HG03342 (cell line): ENCODE data around the gene LHFPL6.

Experiments used
- ATAC-seq: cut with Tn5 transposase; IDR thresholded peaks from one replicate; pipeline ENCODE4 v1.9.1; 2021; ENCODE audit warnings: mild to moderate bottlenecking, moderate library complexity; ENCODE audit not compliant: unreplicated experiment

Gene LHFPL6

DNA sequence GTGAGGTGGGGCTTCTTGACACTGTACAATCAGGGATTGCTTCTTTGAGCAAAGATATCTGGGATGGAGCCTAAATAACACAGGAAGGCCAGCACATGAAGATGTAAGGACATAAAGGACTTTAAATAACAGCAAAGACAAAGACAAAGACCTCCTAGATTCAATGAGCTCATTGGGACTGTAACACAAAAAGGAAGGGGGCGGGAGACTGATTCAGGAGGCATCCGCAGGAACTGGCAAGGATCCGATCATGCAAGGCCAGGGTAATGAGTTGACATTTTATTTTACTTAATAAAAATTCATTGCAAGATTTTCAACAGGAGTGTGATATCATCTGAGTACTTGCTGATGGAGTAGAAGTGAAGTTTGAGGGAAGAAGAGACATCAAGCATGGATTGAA is 121.5 kb downstream of the LHFPL6 start:
- ATAC-seq, result no peak

DNA sequence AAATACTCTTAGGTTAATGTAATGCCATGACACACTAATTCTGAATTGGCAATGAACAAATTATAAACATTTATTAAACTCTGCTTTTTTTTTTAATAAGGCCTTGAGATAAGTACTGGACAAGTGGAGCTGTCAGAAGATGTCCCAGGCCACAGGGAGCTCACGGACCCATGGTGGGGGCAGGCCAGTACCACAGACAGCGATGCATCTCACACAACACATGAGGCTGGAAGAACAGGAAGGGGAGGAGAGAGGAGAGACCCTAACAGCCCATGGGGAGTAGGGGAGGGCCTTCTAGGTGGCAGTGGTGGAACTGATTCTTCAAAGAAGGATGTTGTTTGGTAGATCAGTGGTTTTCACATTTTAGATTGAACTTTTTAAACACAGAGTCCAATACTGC is 128.4 kb downstream of the LHFPL6 start:
- ATAC-seq, result no peak

DNA sequence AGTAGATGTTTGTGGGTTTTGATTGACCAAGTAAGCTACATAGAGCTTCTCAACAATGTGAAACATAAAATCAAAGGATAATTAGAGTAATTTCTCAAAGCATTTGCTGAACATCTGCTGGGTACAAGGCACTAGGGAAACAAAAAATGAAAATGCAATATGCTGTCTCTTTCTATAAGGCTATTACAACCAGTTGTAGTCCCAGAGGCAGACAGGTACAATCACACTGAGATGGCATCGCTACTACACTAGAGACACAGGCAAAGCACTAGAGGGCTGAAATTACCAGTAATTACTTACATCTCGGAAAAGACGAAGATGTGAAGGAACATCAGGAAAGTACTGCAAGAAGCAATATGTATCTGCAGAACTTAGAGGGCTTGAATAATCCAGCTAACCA is 133.3 kb downstream of the LHFPL6 start:
- ATAC-seq, result no peak

DNA sequence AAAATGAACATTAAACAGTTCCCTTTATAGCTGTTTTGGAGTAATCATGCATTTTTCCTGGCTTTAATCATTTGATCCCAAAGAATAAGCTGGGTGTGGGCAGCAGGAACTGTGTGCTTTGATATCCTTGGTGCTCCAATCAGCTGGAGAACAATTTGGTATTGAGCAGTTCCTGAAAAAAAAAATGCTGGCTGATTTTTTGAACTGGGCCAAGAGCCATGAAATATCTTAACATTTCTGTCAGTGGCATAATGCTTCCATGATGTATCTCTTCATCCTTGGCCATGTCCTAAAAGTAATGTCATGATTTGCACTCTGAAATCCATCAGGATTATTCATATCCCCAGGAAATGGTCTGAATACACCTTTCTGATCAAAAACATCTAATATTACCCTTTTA is 134.7 kb downstream of the LHFPL6 start:
- ATAC-seq, result no peak

DNA sequence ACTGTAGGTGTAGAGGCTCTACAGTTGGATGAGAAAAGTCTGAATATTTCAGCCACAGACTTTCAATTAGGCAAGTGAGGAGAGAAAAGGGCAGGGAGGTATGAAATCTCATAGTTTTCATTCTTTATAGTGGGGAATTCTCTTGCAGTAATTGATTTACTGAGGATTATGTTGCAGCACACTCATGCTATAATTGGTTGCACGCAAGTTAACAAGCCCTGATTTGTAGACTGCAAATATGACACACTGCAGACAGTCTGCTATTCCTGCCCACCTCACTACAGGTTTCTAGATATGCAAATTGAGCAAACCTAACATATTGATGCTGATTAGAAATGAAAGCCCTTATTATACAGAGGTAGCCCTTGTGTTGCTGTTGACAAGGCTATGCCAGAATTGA is 139.4 kb downstream of the LHFPL6 start:
- no peak for ATAC-seq

DNA sequence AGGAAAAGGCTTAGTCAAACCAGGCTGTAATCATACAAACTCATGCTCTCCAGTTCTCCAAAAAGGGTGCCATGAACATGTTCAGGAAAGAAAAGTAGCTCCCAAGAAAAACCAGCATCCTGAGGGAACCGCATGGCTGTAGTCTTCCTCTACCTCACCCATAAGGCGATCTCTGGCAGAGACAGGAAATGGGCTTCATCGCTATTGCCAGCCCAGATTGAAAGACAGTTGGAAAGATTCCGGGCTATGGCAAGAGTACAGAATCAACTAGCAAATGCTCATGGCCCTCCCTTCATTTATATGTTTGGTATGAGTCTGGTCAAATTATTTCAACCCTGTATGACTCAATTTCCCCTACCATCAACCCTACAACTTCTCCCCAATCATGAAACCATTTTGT is 140.1 kb downstream of the LHFPL6 start:
- no peak for ATAC-seq

DNA sequence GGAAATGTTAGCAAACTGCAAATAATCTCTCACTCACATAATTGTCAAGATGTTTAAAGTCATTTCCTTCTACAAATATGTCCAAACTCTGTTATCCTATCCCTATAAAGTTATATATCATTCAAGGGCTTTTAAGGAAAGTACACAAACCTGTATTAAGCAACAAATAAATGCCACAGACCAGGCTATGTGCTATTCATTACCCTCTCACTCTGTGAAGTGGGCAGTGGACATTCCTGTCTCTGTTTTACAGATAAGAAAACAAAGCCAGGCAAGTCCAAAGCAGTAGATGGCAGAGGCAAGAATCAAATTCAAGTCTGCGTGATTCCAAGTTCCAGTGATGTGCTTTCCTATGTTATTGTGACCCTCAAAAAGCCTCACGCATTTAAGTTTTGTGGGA is 140.6 kb downstream of the LHFPL6 start:
- no peak for ATAC-seq

DNA sequence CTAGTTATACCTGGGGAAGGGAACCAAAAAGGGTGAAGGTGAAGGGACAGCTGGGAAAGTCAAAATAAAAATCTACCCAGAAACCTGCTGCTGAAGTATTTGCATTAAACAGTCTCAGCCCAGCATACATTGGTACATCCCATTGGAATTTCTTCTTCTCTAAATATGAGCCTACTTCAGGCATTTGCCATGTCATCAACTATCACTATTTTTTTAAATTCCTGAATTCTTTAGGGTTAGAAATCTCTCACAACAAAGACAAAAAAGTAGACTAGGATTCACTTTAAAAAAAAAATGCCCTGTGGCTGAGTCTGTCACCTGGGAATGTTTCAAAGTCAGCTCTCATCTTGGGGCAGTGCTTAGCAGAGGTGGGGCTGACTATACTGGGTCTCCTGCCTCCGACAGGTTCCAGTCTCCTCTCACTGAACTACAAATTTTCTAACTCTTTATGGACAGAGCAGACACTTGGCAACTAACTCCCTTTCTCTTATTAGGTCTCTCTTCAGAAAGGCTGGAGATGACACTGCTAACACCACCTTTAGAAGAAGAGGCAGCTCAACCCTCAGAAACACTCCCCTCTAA is 141.2 kb downstream of the LHFPL6 start:
- no peak for ATAC-seq

DNA sequence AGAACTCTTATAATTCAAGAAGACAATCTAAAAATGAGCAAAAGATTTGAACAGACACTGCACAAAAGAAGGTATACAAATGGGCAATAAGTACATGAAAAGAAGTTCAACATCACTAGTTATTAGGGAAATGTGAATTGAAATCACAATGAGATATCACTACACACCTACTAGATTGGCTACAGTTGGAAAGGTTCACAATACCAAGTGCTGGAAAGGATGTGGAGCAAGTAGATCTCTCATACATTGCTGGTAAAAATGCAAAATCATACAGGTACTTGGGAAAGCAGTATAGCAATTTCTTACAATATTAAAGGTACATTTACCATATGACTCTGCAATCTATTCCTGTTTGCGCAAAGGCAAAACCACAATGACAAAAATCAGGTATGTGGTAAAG is 145.7 kb downstream of the LHFPL6 start:
- ATAC-seq, result no peak

DNA sequence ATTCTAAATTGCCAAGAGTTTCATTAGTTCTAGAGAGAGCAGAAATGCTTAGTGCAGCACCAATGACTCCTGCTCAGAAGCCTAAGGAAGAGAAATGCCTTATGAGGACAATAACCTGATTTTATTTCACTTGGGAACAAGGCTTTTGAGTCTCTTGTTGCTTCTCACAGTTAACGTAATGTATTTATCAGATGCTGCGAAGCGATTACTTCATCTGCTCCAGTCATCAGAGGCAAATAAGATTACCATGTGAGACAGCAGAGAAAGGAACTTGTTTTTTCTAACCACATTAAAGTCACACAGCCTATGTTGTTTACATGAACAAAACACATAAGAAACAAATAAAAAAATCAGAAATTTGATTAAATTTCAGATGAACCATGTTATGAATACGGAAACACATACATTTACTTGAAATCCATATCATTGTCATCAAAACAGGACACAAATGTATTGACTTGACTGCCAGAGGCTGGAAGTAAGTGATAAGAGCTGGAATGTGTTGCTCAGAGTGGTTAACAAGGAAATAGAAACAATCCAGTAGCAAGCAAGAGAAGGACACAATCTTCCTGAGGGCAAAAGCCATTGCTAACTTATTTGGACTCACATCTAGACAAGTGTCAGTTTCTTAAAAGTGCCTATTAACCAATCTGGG is 147.3 kb downstream of the LHFPL6 start:
- no peak for ATAC-seq

DNA sequence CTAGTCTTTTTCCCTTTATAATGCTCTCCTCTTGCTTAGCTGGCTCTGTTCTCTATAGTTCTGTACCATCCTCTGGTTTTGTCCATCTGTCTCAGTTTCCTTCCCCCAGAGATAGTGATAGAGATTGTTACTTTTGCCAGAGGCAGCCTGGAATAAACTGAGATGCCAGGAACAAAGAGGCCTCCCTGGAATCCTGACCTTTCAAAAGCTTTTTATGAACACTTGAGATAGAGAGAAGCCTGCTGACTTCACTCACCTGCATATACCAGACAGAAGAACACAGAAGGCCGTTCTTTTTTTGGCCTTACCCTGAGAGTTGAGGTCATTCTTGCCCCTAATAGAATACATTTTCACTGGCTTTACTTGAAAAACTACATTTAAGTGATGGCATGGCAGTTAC is 150.2 kb downstream of the LHFPL6 start:
- no peak for ATAC-seq

DNA sequence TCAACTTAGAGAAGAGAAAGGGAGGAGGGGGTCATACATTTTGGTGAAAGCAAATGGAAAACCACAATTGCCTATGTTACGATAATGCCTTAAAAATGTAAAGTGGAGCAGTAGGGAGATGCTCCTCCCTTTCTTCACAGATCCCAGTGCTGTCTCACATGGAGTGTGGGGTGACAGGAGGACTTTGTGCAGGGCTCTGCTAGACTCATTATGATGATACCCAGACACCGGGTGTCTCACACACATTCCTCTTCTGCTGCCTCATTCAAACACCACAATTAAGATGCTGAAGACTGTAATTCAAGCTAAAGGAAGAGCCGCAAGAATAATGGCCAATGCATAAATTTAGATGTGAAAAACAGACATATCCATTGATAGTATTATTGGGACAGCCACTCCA is 150.6 kb downstream of the LHFPL6 start:
- no peak for ATAC-seq

DNA sequence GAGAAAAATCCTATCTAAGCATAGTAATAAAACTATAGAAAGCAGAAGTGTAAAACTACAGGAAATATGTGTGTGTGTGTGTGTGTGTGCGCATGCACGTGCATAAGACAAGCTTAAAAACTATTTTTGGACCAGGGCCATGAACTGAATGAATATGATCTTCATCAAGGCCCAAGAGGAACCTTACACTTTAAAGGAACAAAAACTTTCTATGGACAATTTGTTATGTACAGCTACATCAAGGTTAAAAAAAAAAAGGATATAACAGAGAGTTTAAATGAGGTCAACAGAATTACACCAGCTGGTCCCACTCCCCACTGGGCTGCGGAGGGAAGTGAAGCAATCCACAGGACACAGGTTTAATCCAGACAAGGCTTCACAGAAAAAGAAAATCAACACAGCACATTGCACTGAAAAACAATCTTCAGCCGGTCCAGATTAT is 151.1 kb downstream of the LHFPL6 start:
- no peak for ATAC-seq

DNA sequence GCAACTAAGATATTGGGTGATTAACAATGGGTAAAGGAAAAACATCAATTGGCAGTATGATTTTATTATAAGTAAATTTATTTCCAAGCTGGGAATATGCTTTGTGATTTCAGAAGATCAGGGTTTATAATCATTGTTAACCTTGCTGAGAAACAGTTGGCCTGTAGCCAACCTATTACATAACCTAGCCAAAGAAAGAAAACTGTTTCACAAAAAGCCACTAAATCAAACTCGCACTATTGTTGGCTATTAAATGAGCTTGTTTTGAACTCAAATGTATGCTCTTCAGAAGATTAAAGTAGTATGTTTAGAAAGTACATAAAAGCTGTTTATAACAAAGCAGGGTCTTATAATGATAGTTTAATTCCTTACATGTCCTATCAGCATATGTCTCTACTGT is 151.7 kb downstream of the LHFPL6 start:
- ATAC-seq, result no peak

DNA sequence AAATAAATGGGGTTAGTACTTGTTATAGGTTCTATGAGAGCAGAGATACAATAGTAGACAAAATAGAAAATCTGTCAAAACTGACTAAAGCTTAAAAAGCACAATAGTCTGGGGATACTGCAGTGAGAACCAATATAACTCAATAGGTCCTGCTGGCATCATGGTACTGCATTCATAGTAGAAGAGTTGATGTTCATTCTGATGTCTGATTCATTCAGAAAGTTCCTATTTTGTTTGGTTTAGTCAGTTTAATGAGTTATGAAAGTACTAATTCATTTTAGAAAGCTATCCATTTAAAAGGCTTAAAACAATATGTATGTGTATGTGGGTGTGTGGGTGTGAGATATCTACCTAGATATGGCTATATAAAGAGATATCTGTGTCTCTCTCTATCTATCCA is 152.8 kb downstream of the LHFPL6 start:
- ATAC-seq, result no peak

DNA sequence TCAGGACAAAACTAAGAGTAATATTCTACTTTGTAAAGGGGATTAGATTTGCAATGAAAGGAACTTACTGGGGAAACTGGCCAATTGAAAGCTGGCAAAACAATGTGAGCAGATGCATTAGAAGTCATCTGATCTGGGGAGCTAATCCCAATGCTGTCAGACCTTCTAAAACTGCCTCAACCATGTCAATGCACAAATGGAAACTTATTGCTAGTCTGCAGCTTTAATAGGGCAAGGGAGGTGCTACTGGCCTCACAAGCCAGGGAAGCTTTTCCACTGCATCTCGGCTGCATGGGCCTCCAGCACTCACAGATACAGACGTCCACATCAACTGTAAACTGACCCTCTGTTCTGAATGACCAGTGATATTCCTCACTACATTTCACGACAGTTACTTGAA is 154.2 kb downstream of the LHFPL6 start:
- ATAC-seq, result no peak

DNA sequence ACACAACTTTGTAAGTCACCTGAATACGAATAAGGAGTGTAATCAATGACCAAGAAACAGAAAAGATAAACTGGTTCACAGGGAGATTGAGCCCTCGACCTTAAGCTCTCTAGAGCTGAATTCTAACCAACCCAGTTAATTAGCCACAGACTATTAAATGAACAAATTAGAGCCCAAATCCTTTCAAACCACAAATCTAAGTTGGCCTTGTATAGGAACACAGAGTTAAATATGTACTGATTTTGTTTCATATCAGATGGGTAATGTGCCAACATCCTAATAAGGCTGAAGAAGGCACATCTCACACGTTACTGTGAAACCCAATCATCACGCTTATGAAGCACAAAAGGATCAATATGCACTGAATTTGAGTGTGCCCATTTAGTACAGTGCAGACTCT is 156.1 kb downstream of the LHFPL6 start:
- no peak for ATAC-seq

DNA sequence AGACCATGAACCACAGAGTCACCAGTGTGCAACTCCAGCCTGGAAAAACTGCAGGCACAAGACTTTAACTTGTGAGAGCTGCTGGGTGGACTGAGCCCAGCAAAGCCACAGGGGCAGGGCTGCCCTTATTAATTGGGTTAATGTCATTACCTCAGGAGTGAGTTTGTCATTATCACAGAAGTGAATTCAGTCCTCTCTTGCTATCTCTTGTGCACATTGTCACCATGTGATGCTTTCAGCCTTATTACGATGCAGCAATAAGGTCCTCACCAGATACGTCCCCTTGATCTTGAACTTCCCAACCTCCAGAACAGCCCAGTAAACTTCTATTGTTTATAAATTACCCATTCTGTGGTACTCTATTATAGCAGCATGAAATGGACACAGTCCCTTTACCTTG is 158.1 kb downstream of the LHFPL6 start:
- no peak for ATAC-seq

DNA sequence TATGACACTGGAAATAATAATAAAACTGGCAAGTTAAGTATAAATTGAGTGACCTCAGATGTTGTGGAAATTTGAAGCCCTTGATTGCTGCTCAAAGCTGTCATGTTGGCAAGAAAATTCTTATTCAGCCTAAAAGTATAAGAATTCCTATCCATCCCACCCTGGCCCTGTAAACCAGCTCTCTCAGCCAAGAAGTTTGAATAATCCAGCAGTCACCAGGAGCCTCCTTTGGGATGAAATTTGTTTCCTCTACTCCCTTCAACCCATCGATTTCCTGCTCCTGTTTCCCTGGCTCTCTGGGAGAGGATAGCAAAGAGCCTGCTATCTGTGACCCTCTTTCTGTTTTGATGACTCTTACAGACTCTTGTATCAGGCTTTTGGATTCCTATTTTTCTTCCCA is 169.3 kb downstream of the LHFPL6 start:
- ATAC-seq, result no peak

DNA sequence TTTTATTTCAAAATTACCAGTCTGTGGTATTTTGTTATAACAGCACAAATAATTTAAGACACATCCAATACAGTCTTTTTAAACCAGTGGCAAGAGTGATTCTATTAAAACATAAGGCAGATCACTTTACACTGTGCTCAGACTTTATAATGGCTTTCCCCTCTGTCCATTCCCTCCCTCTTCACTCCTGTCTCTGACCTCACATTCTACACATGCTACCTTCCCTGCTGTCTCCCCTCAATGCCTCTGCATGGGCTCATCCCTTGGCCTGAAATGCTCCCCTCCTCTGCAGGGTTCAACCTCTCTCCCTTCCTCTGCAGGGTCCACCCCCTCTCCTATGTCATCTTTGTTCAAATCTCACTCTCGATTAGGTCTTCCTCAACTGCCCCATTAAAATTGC is 170.8 kb downstream of the LHFPL6 start:
- ATAC-seq, result no peak

DNA sequence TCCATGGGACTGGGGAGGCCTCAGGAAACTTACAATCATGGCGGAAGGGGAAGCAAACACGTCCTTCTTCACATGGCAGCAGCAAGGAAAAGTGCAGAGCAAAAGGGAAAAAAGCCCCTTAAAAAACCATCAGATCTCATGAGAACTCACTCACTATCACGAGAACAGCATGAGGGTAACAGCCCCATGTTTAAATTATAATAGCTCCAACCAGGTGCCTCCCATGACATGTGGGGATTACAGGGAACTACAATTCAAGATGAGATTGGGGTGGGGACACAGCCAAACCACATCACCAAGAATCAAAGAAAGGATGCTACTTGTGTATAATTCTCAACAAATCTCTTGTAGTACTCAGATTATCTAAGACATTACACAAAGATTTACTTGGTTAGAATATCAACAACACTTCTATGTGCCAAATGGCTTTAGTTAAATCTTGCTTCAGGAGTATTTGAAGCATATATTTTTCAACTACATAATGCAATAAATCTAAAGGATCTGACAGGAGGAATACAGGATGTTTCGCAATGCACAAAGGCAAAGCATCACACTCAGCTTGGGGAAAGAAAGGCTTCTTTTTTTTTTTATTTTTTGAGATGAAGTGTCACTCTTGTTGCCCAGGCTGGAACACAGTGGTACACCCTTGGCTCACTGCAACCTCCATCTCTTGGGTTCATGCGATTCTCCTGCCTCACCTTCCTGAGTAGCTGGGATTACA is 180.0 kb downstream of the LHFPL6 start:
- ATAC-seq, result no peak

DNA sequence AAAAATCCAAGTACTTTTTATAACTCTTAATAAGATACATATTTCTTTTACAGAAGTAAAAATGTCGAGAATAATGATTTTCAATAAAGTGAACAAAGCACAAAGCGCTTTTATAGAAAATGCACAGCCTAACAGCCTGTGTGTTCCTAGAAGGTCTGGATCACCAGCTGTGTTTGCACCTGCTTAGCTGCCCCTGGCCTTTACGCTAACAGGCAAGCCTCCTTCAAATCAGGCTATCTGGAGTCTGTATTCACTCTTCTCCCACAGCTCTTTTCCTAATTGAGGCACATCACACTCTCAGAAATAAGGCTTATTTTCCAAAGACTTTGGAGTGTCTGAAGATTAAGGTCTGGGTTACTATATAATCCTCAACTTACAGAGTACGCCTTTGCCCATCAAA is 183.1 kb downstream of the LHFPL6 start:
- no peak for ATAC-seq

DNA sequence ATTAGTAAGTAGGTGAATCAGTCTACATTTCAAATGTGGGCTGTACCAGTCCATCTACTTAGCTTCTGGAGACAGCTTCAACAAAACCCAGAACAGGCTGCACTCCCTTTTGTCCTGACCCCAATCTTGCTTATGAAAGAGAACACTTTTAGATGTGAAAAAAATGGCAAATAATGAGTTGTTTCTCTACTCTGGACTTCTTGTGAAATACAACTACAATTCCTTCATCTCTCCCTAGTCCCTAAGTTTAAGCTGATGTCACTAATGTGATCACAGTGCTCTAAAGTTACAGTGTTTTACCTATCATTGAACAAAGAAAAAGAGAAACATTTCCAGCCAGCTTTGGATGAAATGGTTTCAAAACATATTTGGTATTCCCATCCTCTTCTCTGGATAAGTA is 183.9 kb downstream of the LHFPL6 start:
- ATAC-seq, result no peak
